ENCODE measurements around the gene CDH4.

The CDH4 gene

GRCh38 chr20:61929561-61929960, 677.5 kb downstream of the CDH4 start:
- DNase-seq: no peak

- DNase-seq: no peak
These were observed 678.1 kb downstream of the CDH4 start for GRCh38 chr20:61929971-61930666.

GRCh38 chr20:61930776-61931475, 678.9 kb downstream of the CDH4 start:
- DNase-seq: no peak

- DNase-seq: no peak
These were observed 679.6 kb downstream of the CDH4 start for GRCh38 chr20:61931476-61932198.

- no peak for DNase-seq
These were observed 680.1 kb downstream of the CDH4 start for GRCh38 chr20:61932199-61932592.

GRCh38 chr20:61932711-61933480, 680.8 kb downstream of the CDH4 start:
- no peak for DNase-seq

GRCh38 chr20:61933481-61933950, 681.5 kb downstream of the CDH4 start:
- no peak for DNase-seq

- DNase-seq: no peak
These were observed 682.1 kb downstream of the CDH4 start for GRCh38 chr20:61933951-61934715.

GRCh38 chr20:61934716-61935530, 682.9 kb downstream of the CDH4 start:
- no peak for DNase-seq

GRCh38 chr20:61935926-61936700, 684.1 kb downstream of the CDH4 start:
- DNase-seq: no peak

GRCh38 chr20:61936701-61937131, 684.7 kb downstream of the CDH4 start:
- DNase-seq: no peak

- DNase-seq: no peak
These were observed 685.3 kb downstream of the CDH4 start for GRCh38 chr20:61937146-61937962.

- no peak for DNase-seq
These were observed 686.1 kb downstream of the CDH4 start for GRCh38 chr20:61937963-61938838.

GRCh38 chr20:61938839-61939690, 687.0 kb downstream of the CDH4 start:
- DNase-seq: no peak

- no peak for DNase-seq
These were observed 687.8 kb downstream of the CDH4 start for GRCh38 chr20:61939691-61940360.

GRCh38 chr20:61940491-61940890, 688.4 kb downstream of the CDH4 start:
- no peak for DNase-seq
